ENCODE data around the gene FOXJ3. TPM values are rescaled to one million over a fixed set of nuclear protein-coding genes. Genes with fewer than 3 reads are reported as not detected.

FOXJ3 gene
- total RNA-seq, 1 experiment from 2014 or later: 51.1 TPM

- no peaks in the 10 kb centered on the region for H3K36me3 ChIP-seq (ENCODE audit: control insufficient read depth in 1 of 2, insufficient read depth in 2 of 2, low read length in 2 of 2)
- H4K20me1 ChIP-seq (ENCODE audit: insufficient read depth): no peaks in the 10 kb centered on the region
- ATAC-seq (no peak), DNase-seq (ENCODE audit: low read depth, low spot score) (no peak)
- TF ChIP-seq ZFX (IDR thresholded peaks at IDR 0.05) (no peak), POLR2A (IDR thresholded peaks at IDR 0.05; ENCODE audit: borderline replicate concordance, extremely low read depth, insufficient read depth, insufficient read length) (no peak), CBX3 (IDR thresholded peaks at IDR 0.05; ENCODE audit: low read depth) (no peak), CTCF (IDR thresholded peaks at IDR 0.05 in 2 of 3, conservative IDR thresholded peaks at IDR 0.05 in 1 of 3; ENCODE audit: borderline replicate concordance in 1 of 3, insufficient read depth in 1 of 3, low read depth in 2 of 3, low read length in 2 of 3) (no peak), CEBPB (IDR thresholded peaks at IDR 0.05; ENCODE audit: low read depth) (no peak), MAX (IDR thresholded peaks at IDR 0.05) (no peak), ZNF274 (IDR thresholded peaks at IDR 0.05; ENCODE audit: low read depth, low read length) (no peak), POLR2AphosphoS5 (IDR thresholded peaks at IDR 0.05; ENCODE audit: low read depth, low read length) (no peak), REST (IDR thresholded peaks at IDR 0.05; ENCODE audit: low read depth) (no peak), SIN3A (IDR thresholded peaks at IDR 0.05; ENCODE audit: low read depth) (no peak), EZH2phosphoT487 (IDR thresholded peaks at IDR 0.05; ENCODE audit: borderline replicate concordance) (no peak), YY1 (IDR thresholded peaks at IDR 0.05; ENCODE audit: extremely low read depth, insufficient replicate concordance, low read depth, low read length) (no peak), FOSL1 (IDR thresholded peaks at IDR 0.05; ENCODE audit: low read depth) (no peak)
- no peak overlapping the region for H3K9ac ChIP-seq (ENCODE audit: low read length)
- intact Hi-C loops (cut with micrococcal nuclease): loop anchor here (10.0 kb wide), 1 partner anchor 571 kb away; no protein-coding TSS in a partner anchor
- no peaks in the 10 kb centered on the region for H3K9me2 ChIP-seq (ENCODE audit: insufficient read depth)
- RAD21 ChIA-PET (ENCODE audit: low non-redundant PET in 1 of 2, low total read pairs in 2 of 2, uncharacterized antibody in 2 of 2, unreplicated experiment in 2 of 2): no interaction called here
- H3K4me1 ChIP-seq (ENCODE audit: control insufficient read depth in 1 of 2, insufficient read depth in 2 of 2, low read length in 2 of 2): peaks cover 0 to 8% of the 10 kb centered on the region in 2 experiments; a peak in 1 of 4 replicates
- no peak overlapping the region for H3K4me2 ChIP-seq (ENCODE audit: low read length)
- POLR2A ChIA-PET: no interaction called here
- H3K4me3 ChIP-seq (replicated peaks in 1 of 2; ENCODE audit: low read depth in 1 of 2, low read length in 2 of 2): no peak overlapping the region
- no peaks in the 10 kb centered on the region for H3K79me2 ChIP-seq (ENCODE audit: insufficient read depth, low read length)
- no peaks in the 10 kb centered on the region for H3K9me3 ChIP-seq (ENCODE audit: control insufficient read depth in 1 of 2, insufficient read depth in 1 of 2, low read depth in 1 of 2, low read length in 2 of 2)
- H2AFZ ChIP-seq (ENCODE audit: low read depth, low read length, poor library complexity, severe bottlenecking): no peak overlapping the region
- CTCF ChIA-PET: no interaction called here
- no TSS peak for BruUV-seq (replicated peaks)
- H3K27me3 ChIP-seq (ENCODE audit: insufficient read depth, low read length): no peaks in the 10 kb centered on the region
- no peak overlapping the region for H3K27ac ChIP-seq (ENCODE audit: low read depth, low read length)
These were observed 189.7 kb downstream of the FOXJ3 start for GRCh38 chr1:42145389-42145716.
